Fibroblast of lung (primary cell): ENCODE measurements around the gene ACBD6. TPM values are rescaled to one million over a fixed set of nuclear protein-coding genes. Genes with fewer than 3 reads are reported as not detected.

Experiments
- DNase-seq, 2 donors: peaks; one replicate each; pipeline versions ENCODE4 v3.0.0 to v3.0.0-alpha.2; 2010; ENCODE audit warnings: low read depth in 2 of 2
- H2AFZ ChIP-seq: 2 replicates; pipeline ENCODE4 v1.5.1; 2012; ENCODE audit warnings: low read length, control low read depth, inconsistent platforms
- H3K27ac ChIP-seq: 2 replicates; pipeline ENCODE4 v1.5.1; 2011; ENCODE audit warnings: low read length, control low read depth; ENCODE audit not compliant: insufficient read depth
- H3K27me3 ChIP-seq: 2 replicates; pipeline ENCODE4 v1.5.1; 2011; ENCODE audit warnings: mild to moderate bottlenecking, low read length; ENCODE audit not compliant: control insufficient read depth, insufficient read depth
- H3K36me3 ChIP-seq: 2 replicates; pipeline ENCODE4 v1.5.1; 2011; ENCODE audit warnings: low read length; ENCODE audit not compliant: control insufficient read depth, insufficient read depth
- H3K4me1 ChIP-seq: 2 replicates; pipeline ENCODE4 v1.5.1; 2011; ENCODE audit warnings: low read length; ENCODE audit not compliant: control insufficient read depth, insufficient read depth; ENCODE audit errors: extremely low read depth
- H3K4me2 ChIP-seq: 2 replicates; pipeline ENCODE4 v1.5.1; 2011; ENCODE audit warnings: low read length, control low read depth; ENCODE audit not compliant: insufficient read depth; ENCODE audit errors: extremely low read depth
- H3K4me3 ChIP-seq, 4 experiments: fragments of 200-600 bp in 1 of 4; sonication (generic) in 1 of 4; replicated peaks in 1 of 4; 2 replicates each; pipeline ENCODE4 v1.5.1; 2011 to 2016; ENCODE audit warnings: low read length in 4 of 4, low read depth in 3 of 4, mild to moderate bottlenecking in 3 of 4, control low read depth in 2 of 4, inconsistent platforms in 1 of 4, mixed read lengths in 1 of 4; ENCODE audit not compliant: insufficient read depth in 1 of 4; ENCODE audit errors: control extremely low read depth in 1 of 4
- H3K79me2 ChIP-seq: 2 replicates; pipeline ENCODE4 v1.5.1; 2012; ENCODE audit warnings: mild to moderate bottlenecking, low read length, inconsistent platforms; ENCODE audit not compliant: control insufficient read depth, insufficient read depth
- H3K9ac ChIP-seq: 2 replicates; pipeline ENCODE4 v1.5.1; 2011; ENCODE audit warnings: mild to moderate bottlenecking, low read length, control low read depth; ENCODE audit not compliant: insufficient read depth
- H3K9me3 ChIP-seq: 2 replicates; pipeline ENCODE4 v1.5.1; 2012; ENCODE audit warnings: low read depth, low read length; ENCODE audit not compliant: control insufficient read depth, insufficient read depth
- H4K20me1 ChIP-seq: 2 replicates; pipeline ENCODE4 v1.5.1; 2011; ENCODE audit warnings: low read length; ENCODE audit not compliant: control insufficient read depth, insufficient read depth; ENCODE audit errors: extremely low read depth
- EZH2 ChIP-seq: IDR thresholded peaks from 2 replicates; pipeline ENCODE4 v1.5.1; 2012; ENCODE audit warnings: low read length, control low read depth, mild to moderate bottlenecking; ENCODE audit errors: missing control alignments
- polyA plus RNA-seq, 2 donors: library from polyadenylated mRNA; depleted of rRNA in 1 of 2; stranded (reverse) in 1 of 2; unstranded in 1 of 2; fragments of >200 nt; gene quantifications; 2 replicates each; pipeline ENCODE4 v1.2.1, GENCODE V29; 2011 to 2012; ENCODE audit warnings: missing spikeins in 1 of 2
- total RNA-seq: library from RNA; depleted of rRNA; stranded (reverse); fragments of >200 nt; gene quantifications from 2 replicates; pipeline ENCODE4 v1.2.1, GENCODE V29; 2014
- TF ChIP-seq, protein P1 (sequence below), 2 donors: IDR thresholded peaks in 1 of 2; conservative IDR thresholded peaks in 1 of 2; 1 replicate in 1 of 2; 2 replicates in 1 of 2; pipeline ENCODE4 v1.5.1; 2011 to 2012; ENCODE audit warnings: low read length in 2 of 2, control low read depth in 1 of 2, inconsistent platforms in 1 of 2, low read depth in 1 of 2, mild to moderate bottlenecking in 1 of 2

ACBD6 gene
- total and polyA plus RNA-seq, 2 donors (not counting 1 experiment from before 2014, with no cell fraction given), result 63.4 to 78.7 TPM

DNA sequence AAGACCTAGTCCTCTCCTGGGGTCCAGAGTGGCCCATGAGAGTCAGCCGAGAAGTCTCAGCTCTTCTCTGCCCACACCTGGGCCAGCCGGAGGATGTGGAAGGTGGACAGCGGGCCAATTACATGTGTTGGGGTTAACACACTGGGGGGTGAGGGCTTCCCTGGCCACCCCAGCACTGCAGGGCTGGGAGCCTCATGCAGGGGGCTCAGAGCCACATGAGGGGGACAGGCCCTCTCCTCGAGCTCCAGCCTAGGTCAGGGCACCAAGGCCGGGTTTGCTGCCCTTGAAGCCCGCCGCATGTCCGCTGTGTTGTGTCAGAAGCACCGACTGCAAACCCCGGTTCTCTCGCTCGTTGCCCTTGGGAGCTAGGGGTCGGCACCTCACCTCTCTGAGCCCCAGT lies 241.8 kb downstream of the ACBD6 start:
- no peak overlapping the region for H3K4me3 ChIP-seq
- peaks cover 13% of the 10 kb centered on the region for H3K27me3 ChIP-seq
- no peak overlapping the region for H3K27ac ChIP-seq
- no peak overlapping the region for H2AFZ ChIP-seq
- no peaks in the 10 kb centered on the region for H3K79me2 ChIP-seq
- no peaks in the 10 kb centered on the region for H3K9me3 ChIP-seq
- no peak for TF ChIP-seq EZH2
- TF ChIP-seq, protein P1, sequence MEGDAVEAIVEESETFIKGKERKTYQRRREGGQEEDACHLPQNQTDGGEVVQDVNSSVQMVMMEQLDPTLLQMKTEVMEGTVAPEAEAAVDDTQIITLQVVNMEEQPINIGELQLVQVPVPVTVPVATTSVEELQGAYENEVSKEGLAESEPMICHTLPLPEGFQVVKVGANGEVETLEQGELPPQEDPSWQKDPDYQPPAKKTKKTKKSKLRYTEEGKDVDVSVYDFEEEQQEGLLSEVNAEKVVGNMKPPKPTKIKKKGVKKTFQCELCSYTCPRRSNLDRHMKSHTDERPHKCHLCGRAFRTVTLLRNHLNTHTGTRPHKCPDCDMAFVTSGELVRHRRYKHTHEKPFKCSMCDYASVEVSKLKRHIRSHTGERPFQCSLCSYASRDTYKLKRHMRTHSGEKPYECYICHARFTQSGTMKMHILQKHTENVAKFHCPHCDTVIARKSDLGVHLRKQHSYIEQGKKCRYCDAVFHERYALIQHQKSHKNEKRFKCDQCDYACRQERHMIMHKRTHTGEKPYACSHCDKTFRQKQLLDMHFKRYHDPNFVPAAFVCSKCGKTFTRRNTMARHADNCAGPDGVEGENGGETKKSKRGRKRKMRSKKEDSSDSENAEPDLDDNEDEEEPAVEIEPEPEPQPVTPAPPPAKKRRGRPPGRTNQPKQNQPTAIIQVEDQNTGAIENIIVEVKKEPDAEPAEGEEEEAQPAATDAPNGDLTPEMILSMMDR (conservative IDR thresholded peaks at IDR 0.05 in 1 of 2, IDR thresholded peaks at IDR 0.05 in 1 of 2; ENCODE audit: low read depth in 1 of 2, low read length in 2 of 2), result no peak
- H3K9ac ChIP-seq, result no peak overlapping the region
- H3K4me2 ChIP-seq, result no peak overlapping the region
- no peaks in the 10 kb centered on the region for H4K20me1 ChIP-seq
- H3K4me1 ChIP-seq, result no peaks in the 10 kb centered on the region
- no peaks in the 10 kb centered on the region for H3K36me3 ChIP-seq
- DNase-seq, result no peak

DNA sequence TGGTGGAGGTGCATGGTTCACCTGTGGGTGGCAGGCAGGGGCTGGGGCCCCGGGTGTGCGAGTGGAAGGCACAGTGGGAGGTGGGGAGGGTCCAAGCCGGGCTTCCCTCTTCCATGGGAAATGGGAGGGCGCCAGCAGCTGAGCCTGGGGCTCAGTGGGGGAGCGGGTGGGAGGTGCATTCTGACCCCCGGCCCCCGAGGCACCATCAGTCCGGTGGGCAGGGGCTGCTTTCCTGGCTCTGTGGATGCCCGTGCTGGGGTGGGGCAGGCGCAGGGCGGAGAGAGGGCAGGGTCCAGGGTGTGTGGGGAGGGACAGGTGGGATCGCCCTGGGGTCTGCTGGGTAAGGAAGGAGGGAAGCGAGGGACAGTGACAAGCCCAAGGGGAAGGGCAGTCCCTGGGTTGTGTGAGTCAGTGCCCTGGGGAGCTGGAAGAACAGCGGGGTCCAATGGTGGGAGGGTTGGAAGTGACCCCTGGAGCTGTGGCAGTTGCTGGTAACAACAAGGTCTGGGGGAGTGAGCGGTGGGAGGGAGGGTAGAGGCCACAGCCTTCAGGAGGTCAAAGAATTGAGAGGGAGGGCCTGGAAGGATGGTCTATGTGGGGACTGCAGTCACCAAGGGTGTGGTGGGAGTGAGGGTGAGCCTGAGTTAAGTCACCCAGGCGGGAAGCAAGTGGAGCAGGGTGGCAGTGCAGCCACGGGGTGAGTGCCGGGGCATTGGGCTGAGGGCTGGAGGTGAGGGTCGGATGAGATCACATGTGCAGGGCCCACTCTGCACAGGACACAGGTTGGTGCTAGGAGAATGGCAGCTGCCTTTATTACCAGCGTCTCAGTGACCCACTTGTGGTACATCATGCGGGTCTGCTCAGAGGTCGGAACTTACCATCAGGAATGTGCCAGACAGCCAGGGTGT lies 242.7 kb downstream of the ACBD6 start:
- Histone ChIP-seq H3K9me3 (no peaks in the 10 kb centered on the region), H3K27me3 (peaks cover 13% of the 10 kb centered on the region), H4K20me1 (no peaks in the 10 kb centered on the region), H3K27ac (no peak overlapping the region), H3K36me3 (no peaks in the 10 kb centered on the region), H3K4me3 (no peak overlapping the region), H2AFZ (no peak overlapping the region), H3K79me2 (no peaks in the 10 kb centered on the region), H3K9ac (no peak overlapping the region), H3K4me2 (no peak overlapping the region), H3K4me1 (no peaks in the 10 kb centered on the region)
- peak; percentile 19 for TF ChIP-seq EZH2
- TF ChIP-seq, protein P1 (conservative IDR thresholded peaks at IDR 0.05 in 1 of 2, IDR thresholded peaks at IDR 0.05 in 1 of 2; ENCODE audit: low read depth in 1 of 2, low read length in 2 of 2), result no peak
- no peak for DNase-seq

DNA sequence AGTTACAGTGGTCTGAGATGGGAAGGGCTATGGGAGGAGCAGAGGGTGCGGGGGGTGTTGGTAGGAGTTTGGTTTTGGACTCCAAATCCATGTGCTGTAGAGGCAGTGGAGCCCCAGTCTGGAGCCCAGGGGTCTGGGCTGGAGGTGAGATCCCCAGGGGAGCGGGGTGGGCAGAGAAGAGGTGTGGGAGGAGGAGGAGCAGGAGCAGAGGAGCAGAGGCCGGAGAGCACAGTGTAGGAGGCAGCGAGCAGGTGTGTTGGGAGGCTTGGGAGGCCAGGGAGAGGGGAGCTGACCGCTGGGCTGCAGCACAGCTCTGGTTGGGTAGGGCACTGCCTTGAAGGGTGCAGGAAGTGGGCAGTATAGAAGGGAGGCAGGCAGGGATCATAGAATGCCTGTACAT lies 243.4 kb downstream of the ACBD6 start:
- TF ChIP-seq EZH2, result no peak
- TF ChIP-seq, protein P1 (conservative IDR thresholded peaks at IDR 0.05 in 1 of 2, IDR thresholded peaks at IDR 0.05 in 1 of 2; ENCODE audit: low read depth in 1 of 2, low read length in 2 of 2), result no peak

More for the DNA sequence above, 243.4 kb downstream of the ACBD6 start:
- no peaks in the 10 kb centered on the region for H3K4me1 ChIP-seq
- no peak overlapping the region for H3K9ac ChIP-seq
- no peaks in the 10 kb centered on the region for H3K9me3 ChIP-seq
- H4K20me1 ChIP-seq, result no peaks in the 10 kb centered on the region
- H3K4me3 ChIP-seq, result no peak overlapping the region
- no peaks in the 10 kb centered on the region for H3K36me3 ChIP-seq
- peaks cover 13% of the 10 kb centered on the region for H3K27me3 ChIP-seq
- no peak overlapping the region for H3K27ac ChIP-seq
- no peak for DNase-seq
- no peaks in the 10 kb centered on the region for H3K79me2 ChIP-seq
- no peak overlapping the region for H2AFZ ChIP-seq
- no peak overlapping the region for H3K4me2 ChIP-seq
